Stimulated activated CD8-positive, alpha-beta memory T cell treated with anti-CD3 and anti-CD28 coated beads, Interleukin-4, amount 100 ng/mL, for 4 hours (primary cell): ENCODE measurements around the gene SORCS1.

Experiments used
- DNase-seq, 2 donors: peaks; one replicate each; pipeline ENCODE4 v3.0.0-alpha.2; 2020; ENCODE audit warnings: low read depth in 2 of 2, low spot score in 1 of 2

SORCS1 gene

GRCh38 chr10:106682175-106682574, 482.3 kb downstream of the SORCS1 start:
- DNase-seq, result no peak

GRCh38 chr10:106680061-106680460, 484.4 kb downstream of the SORCS1 start:
- no peak for DNase-seq

- DNase-seq, result no peak
Observed at GRCh38 chr10:106679314-106679713, 485.2 kb downstream of the SORCS1 start.

GRCh38 chr10:106672517-106673175, 491.9 kb downstream of the SORCS1 start:
- DNase-seq, result no peak

GRCh38 chr10:106661767-106662140, 502.8 kb downstream of the SORCS1 start:
- DNase-seq, result no peak

GRCh38 chr10:106661133-106661766, 503.3 kb downstream of the SORCS1 start:
- DNase-seq, result no peak

- DNase-seq, result no peak
Observed at GRCh38 chr10:106660550-106660949, 504.0 kb downstream of the SORCS1 start.

- DNase-seq, result no peak
Observed at GRCh38 chr10:106655636-106656035, 508.9 kb downstream of the SORCS1 start.

- no peak for DNase-seq
Observed at GRCh38 chr10:106655165-106655564, 509.3 kb downstream of the SORCS1 start.

GRCh38 chr10:106652279-106652678, 512.2 kb downstream of the SORCS1 start:
- DNase-seq, result no peak

GRCh38 chr10:106648534-106649481, 515.7 kb downstream of the SORCS1 start:
- no peak for DNase-seq

GRCh38 chr10:106643473-106643872, 521.0 kb downstream of the SORCS1 start:
- no peak for DNase-seq

- DNase-seq, result no peak
Observed at GRCh38 chr10:106637873-106638272, 526.6 kb downstream of the SORCS1 start.

- DNase-seq, result no peak
Observed at GRCh38 chr10:106636766-106637491, 527.6 kb downstream of the SORCS1 start.

- no peak for DNase-seq
Observed at GRCh38 chr10:106635947-106636346, 528.6 kb downstream of the SORCS1 start.

- DNase-seq, result no peak
Observed at GRCh38 chr10:106631016-106631702, 533.3 kb downstream of the SORCS1 start.

- DNase-seq, result no peak
Observed at GRCh38 chr10:106626371-106626770, 538.1 kb downstream of the SORCS1 start.

- no peak for DNase-seq
Observed at GRCh38 chr10:106625751-106626150, 538.8 kb downstream of the SORCS1 start.

- no peak for DNase-seq
Observed at GRCh38 chr10:106619346-106619745, 545.2 kb downstream of the SORCS1 start.

GRCh38 chr10:106618646-106619045, 545.9 kb downstream of the SORCS1 start:
- DNase-seq, result no peak

- DNase-seq, result no peak
Observed at GRCh38 chr10:106615081-106615480, 549.4 kb downstream of the SORCS1 start.
